Smooth muscle cell (in vitro differentiated cells): ENCODE results near the gene ACD. TPM values are rescaled to one million over a fixed set of nuclear protein-coding genes. Genes with fewer than 3 reads are reported as not detected.
"Not testable (repeated sequence)": the region's sequence is repeated elsewhere in the genome, so short reads cannot be mapped to it uniquely, and the experiment has no call there.

ENCODE experiments used
- DNase-seq: peaks from one replicate; lab custom pipeline; 2025; ENCODE audit not compliant: unreplicated experiment; lab: John Stamatoyannopoulos, UW
- H2AFZ ChIP-seq: fragments of 200-600 bp; sonication (generic); 2 replicates; pipeline ENCODE4 v1.6.0; 2016; ENCODE audit warnings: antibody characterized with exemption, low read depth, mild to moderate bottlenecking
- H3F3A ChIP-seq: fragments of 200-600 bp; sonication (generic); 2 replicates; pipeline ENCODE4 v1.6.0; 2017; ENCODE audit warnings: antibody characterized with exemption, low read depth
- H3K27ac ChIP-seq: fragments of 200-600 bp; sonication (generic); 2 replicates; pipeline ENCODE4 v1.5.1; 2016; ENCODE audit warnings: low read depth, mild to moderate bottlenecking
- H3K27me3 ChIP-seq: fragments of 200-600 bp; sonication (generic); 2 replicates; pipeline ENCODE4 v1.6.1; 2016; ENCODE audit warnings: low read depth, mild to moderate bottlenecking
- H3K36me3 ChIP-seq: fragments of 200-600 bp; sonication (generic); 2 replicates; pipeline ENCODE4 v1.5.1; 2016; ENCODE audit warnings: low read depth
- H3K4me1 ChIP-seq: fragments of 200-600 bp; sonication (generic); 2 replicates; pipeline ENCODE4 v1.5.1; 2016; ENCODE audit warnings: low read depth
- H3K4me2 ChIP-seq: fragments of 200-600 bp; sonication (generic); 2 replicates; pipeline ENCODE4 v1.6.0; 2016; ENCODE audit warnings: mild to moderate bottlenecking
- H3K4me3 ChIP-seq: fragments of 200-600 bp; sonication (generic); 2 replicates; pipeline ENCODE4 v1.5.1; 2016; ENCODE audit warnings: mild to moderate bottlenecking
- H3K79me2 ChIP-seq: fragments of 200-600 bp; sonication (generic); 2 replicates; pipeline ENCODE4 v1.6.0; 2016; ENCODE audit warnings: low read depth, mild to moderate bottlenecking
- H3K9ac ChIP-seq: fragments of 200-600 bp; sonication (generic); 2 replicates; pipeline ENCODE4 v1.6.0; 2016; ENCODE audit warnings: low read depth
- H3K9me3 ChIP-seq: fragments of 200-600 bp; sonication (generic); replicated peaks from 2 replicates; pipeline ENCODE4 v1.5.1; 2016; ENCODE audit warnings: low read depth
- H4K20me1 ChIP-seq: fragments of 200-600 bp; sonication (generic); 2 replicates; pipeline ENCODE4 v1.6.0; 2016; ENCODE audit warnings: low read depth
- WGBS: methylation state at CpG from one replicate; pipeline ENCODE4 v1.1.7; 2016; ENCODE audit warnings: low lambda C conversion rate; 5-methylcytosine and 5-hydroxymethylcytosine counted together
- polyA plus RNA-seq: library from polyadenylated mRNA; unstranded; fragments of >200 nt; fragmentation: Nextera tagmentation; extraction: Ambion mirVana; gene quantifications from 2 replicates; pipeline ENCODE4 v1.2.1, GENCODE V29; 2016
- total RNA-seq: library from RNA; depleted of rRNA; stranded (reverse); fragments of >200 nt; gene quantifications from 2 replicates; pipeline ENCODE4 v1.2.3, GENCODE V29; 2014
- TF ChIP-seq, protein P1 (sequence below): fragments of 200-600 bp; sonication (generic); IDR thresholded peaks from 2 replicates; pipeline ENCODE4 v1.5.1; 2017; ENCODE audit warnings: borderline replicate concordance, mild to moderate bottlenecking, antibody characterized with exemption; ENCODE audit not compliant: insufficient read depth, poor library complexity, severe bottlenecking

The ACD gene
- total and polyA plus RNA-seq, 2 experiments from 2014 or later = 21.9 to 31.7 TPM

DNA sequence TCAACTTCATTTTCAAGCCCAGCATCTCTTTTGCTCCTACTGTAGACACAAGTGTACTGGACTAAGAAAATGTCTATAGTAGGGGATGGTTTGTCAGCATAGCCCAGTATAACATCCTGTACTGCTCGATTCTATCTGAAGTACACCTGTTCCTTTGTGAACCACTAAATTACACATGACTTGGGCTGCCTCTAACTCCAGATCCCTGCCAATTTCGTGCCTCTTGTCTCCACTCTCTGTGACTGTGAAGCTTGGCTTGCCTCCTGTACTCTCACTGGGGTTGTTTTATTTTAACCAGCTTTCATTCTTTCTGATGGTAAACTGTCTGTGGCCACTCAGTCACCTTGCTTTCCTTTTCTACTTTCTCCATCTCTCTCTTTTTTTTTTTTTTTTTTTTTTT lies 34.6 kb upstream of the ACD start:
- Histone ChIP-seq H3K4me1 (no peaks in the 10 kb centered on the region), H3K4me2 (no peak overlapping the region), H4K20me1 (peaks cover 41% of the 10 kb centered on the region), H2AFZ (no peak overlapping the region), H3K9ac (no peak overlapping the region), H3F3A (no peaks in the 10 kb centered on the region), H3K27me3 (no peaks in the 10 kb centered on the region), H3K9me3 (no peaks in the 10 kb centered on the region), H3K79me2 (peaks cover 25% of the 10 kb centered on the region), H3K27ac (no peak overlapping the region), H3K36me3 (no peaks in the 10 kb centered on the region), H3K4me3 (no peak overlapping the region)
- TF ChIP-seq, protein P1, sequence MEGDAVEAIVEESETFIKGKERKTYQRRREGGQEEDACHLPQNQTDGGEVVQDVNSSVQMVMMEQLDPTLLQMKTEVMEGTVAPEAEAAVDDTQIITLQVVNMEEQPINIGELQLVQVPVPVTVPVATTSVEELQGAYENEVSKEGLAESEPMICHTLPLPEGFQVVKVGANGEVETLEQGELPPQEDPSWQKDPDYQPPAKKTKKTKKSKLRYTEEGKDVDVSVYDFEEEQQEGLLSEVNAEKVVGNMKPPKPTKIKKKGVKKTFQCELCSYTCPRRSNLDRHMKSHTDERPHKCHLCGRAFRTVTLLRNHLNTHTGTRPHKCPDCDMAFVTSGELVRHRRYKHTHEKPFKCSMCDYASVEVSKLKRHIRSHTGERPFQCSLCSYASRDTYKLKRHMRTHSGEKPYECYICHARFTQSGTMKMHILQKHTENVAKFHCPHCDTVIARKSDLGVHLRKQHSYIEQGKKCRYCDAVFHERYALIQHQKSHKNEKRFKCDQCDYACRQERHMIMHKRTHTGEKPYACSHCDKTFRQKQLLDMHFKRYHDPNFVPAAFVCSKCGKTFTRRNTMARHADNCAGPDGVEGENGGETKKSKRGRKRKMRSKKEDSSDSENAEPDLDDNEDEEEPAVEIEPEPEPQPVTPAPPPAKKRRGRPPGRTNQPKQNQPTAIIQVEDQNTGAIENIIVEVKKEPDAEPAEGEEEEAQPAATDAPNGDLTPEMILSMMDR = no peak
- no peak for DNase-seq
- 96% methylated on average over 2 of the region's 2 CpGs for WGBS

DNA sequence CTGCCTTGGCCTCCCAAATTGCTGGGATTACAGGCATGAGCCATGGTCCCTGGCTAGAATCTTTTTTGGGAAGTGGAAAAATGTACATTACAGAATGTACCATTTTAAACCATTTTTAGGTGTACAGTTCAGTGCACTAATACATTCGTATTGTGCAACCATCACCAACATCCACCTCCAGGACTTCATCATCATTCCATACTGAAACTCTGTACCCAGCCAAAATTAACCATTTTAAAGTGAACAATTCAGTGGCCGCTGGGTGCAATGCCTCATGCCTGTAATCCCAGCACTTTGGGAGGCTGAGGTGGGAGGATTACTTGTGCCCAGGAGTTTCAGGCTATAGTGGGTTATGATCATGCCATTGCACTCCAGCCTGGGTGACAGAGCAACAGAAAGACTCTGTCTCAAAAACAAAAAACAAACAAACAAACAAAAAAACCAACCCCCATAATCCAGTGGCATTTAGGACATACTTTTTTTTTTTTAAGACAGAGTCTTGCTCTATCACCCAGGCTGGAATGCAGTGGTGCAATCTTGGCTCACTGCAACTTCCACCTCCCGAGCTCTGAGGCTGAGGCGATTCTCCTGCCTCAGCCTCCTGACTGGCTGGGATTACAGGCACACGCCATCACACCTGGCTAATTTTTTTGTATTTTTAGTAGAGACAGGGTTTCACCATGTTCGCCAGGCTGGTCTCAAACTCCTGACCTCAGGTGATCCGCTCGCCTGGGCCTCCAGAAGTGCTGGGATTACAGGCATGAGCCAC lies 33.6 kb upstream of the ACD start:
- H3K9me3 ChIP-seq, H3K27me3 ChIP-seq, H3K9ac ChIP-seq, H3K36me3 ChIP-seq, DNase-seq, H3F3A ChIP-seq, H3K4me3 ChIP-seq, H2AFZ ChIP-seq, H3K27ac ChIP-seq, H3K4me2 ChIP-seq, H3K4me1 ChIP-seq: not testable (repeated sequence)
- 90% methylated on average over 8 of the region's 8 CpGs for WGBS
- peaks cover 41% of the 10 kb centered on the region for H4K20me1 ChIP-seq
- peaks cover 24% of the 10 kb centered on the region for H3K79me2 ChIP-seq

DNA sequence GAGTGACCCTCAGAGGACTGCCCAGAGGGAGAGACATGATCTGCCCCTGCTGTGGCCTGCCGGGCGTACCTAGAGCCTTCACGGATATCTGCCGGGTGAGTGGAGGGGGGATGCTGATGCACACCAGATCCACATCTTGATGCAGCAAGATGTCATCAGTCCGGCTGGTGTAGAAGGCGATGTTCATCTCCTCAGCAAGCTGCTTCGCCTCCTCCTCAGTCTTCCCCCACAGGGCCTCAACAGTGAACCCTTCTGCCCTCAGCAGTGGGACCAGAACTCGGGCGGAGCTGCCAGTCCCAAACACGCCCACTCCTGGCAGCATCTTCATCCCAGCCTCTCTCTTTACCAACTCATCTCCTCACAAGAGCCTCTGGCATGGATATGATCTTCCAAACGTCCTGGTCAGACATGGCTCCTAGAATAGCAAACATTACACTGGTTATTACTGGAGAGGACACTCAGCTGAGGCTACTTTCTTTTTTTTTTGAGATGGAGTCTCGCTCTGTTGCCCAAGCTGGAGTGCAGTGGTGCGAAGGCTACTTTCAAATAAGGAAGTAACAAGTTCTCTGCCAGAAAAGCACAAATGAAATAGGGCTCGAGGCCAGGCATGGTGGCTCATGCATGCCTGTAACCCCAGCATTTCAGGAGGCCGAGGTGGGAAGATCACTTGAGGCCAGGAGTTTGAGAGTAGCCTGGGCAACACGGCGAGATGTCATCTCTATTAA lies 25.5 kb upstream of the ACD start:
- no peaks in the 10 kb centered on the region for H3K9me3 ChIP-seq

DNA sequence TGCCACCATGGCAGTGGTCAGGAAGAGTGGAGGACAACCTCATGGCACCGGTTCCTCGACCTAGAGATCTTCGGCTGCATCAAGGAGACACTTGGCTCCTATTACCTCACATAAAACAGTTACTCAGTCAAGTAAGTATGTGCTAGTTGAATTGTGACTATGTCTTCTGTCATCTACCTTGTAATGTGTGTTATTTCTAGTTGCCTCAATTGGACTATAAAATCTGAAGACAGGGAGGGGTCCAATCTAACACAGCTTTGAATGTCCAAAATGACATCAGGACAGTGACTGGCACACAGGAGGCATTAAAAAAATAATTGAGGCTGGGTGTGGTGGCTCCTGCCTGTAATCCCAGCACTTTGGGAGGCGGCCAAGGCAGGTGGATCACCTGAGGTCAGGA lies 23.7 kb upstream of the ACD start:
- Histone ChIP-seq H3K4me1 (no peaks in the 10 kb centered on the region), H3K27ac (no peak overlapping the region), H3K4me3 (no peak overlapping the region), H3K9ac (no peak overlapping the region), H3F3A (no peaks in the 10 kb centered on the region), H4K20me1 (peaks cover 13% of the 10 kb centered on the region), H3K4me2 (no peak overlapping the region), H2AFZ (no peak overlapping the region), H3K9me3 (no peaks in the 10 kb centered on the region), H3K27me3 (no peaks in the 10 kb centered on the region), H3K36me3 (no peaks in the 10 kb centered on the region), H3K79me2 (no peaks in the 10 kb centered on the region)
- WGBS = 92% methylated on average over 4 of the region's 4 CpGs
- TF ChIP-seq, protein P1 = no peak
- no peak for DNase-seq

More for the DNA sequence above, 25.5 kb upstream of the ACD start:
- no peak overlapping the region for H3K4me3 ChIP-seq
- TF ChIP-seq, protein P1 = no peak
- 95% methylated on average over 17 of the region's 17 CpGs for WGBS
- H3K27me3 ChIP-seq = no peaks in the 10 kb centered on the region
- no peaks in the 10 kb centered on the region for H3F3A ChIP-seq
- H4K20me1 ChIP-seq = peaks cover 13% of the 10 kb centered on the region
- no peak for DNase-seq
- H2AFZ ChIP-seq = no peak overlapping the region
- no peak overlapping the region for H3K4me2 ChIP-seq
- H3K79me2 ChIP-seq = peaks cover 8% of the 10 kb centered on the region
- no peaks in the 10 kb centered on the region for H3K36me3 ChIP-seq
- H3K27ac ChIP-seq = no peak overlapping the region
- no peaks in the 10 kb centered on the region for H3K4me1 ChIP-seq
- H3K9ac ChIP-seq = no peak overlapping the region
